HG02798 (cell line): ENCODE data around the gene C1orf167.

ENCODE experiments used
- ATAC-seq: cut with Tn5 transposase; IDR thresholded peaks from one replicate; pipeline ENCODE4 v1.9.1; 2021; ENCODE audit warnings: mild to moderate bottlenecking; ENCODE audit not compliant: unreplicated experiment, poor library complexity

C1orf167 gene

GRCh38 chr1:11761988-11762406 lies at the start of gene C1orf167:
Gene C1orf167 (plus strand): TSS chr1:11762193. CDS start chr1:11764401, 2,208 bp downstream.
- ATAC-seq: no peak

- no peak for ATAC-seq
These were observed 49.7 kb upstream of the C1orf167 start for GRCh38 chr1:11712285-11712684.

GRCh38 chr1:11713095-11713494 lies 48.9 kb upstream of the C1orf167 start:
- no peak for ATAC-seq

GRCh38 chr1:11714831-11715575 lies 47.0 kb upstream of the C1orf167 start:
- ATAC-seq: no peak

- ATAC-seq: peak; percentile 69
These were observed 42.5 kb upstream of the C1orf167 start for GRCh38 chr1:11719313-11720032.

- ATAC-seq: no peak
These were observed 42.0 kb upstream of the C1orf167 start for GRCh38 chr1:11720033-11720376.

GRCh38 chr1:11720525-11720924 lies 41.5 kb upstream of the C1orf167 start:
- ATAC-seq: no peak

- ATAC-seq: no peak
These were observed 40.7 kb upstream of the C1orf167 start for GRCh38 chr1:11721311-11721710.

- ATAC-seq: no peak
These were observed 39.5 kb upstream of the C1orf167 start for GRCh38 chr1:11722538-11722937.

- no peak for ATAC-seq
These were observed 36.4 kb upstream of the C1orf167 start for GRCh38 chr1:11725616-11726015.

- no peak for ATAC-seq
These were observed 34.9 kb upstream of the C1orf167 start for GRCh38 chr1:11727119-11727518.

- ATAC-seq: no peak
These were observed 33.7 kb upstream of the C1orf167 start for GRCh38 chr1:11728126-11728806.

GRCh38 chr1:11729155-11729497 lies 32.9 kb upstream of the C1orf167 start:
- ATAC-seq: no peak

- no peak for ATAC-seq
These were observed 32.2 kb upstream of the C1orf167 start for GRCh38 chr1:11729498-11730428.

- no peak for ATAC-seq
These were observed 31.5 kb upstream of the C1orf167 start for GRCh38 chr1:11730429-11730891.

GRCh38 chr1:11731691-11732283 lies 30.2 kb upstream of the C1orf167 start:
- ATAC-seq: no peak

GRCh38 chr1:11733306-11733705 lies 28.7 kb upstream of the C1orf167 start:
- no peak for ATAC-seq

- ATAC-seq: no peak
These were observed 26.5 kb upstream of the C1orf167 start for GRCh38 chr1:11735531-11735853.

GRCh38 chr1:11735854-11736745 lies 25.9 kb upstream of the C1orf167 start, which contains the start of gene AGTRAP:
Gene AGTRAP (plus strand): TSS chr1:11736136. CDS start chr1:11736209, 73 bp downstream.
- peak; percentile 78 for ATAC-seq
